HG02588 (cell line): ENCODE results near the gene INHBC.

ENCODE experiments used
- ATAC-seq: cut with Tn5 transposase; IDR thresholded peaks from one replicate; pipeline ENCODE4 v1.9.1; 2021; ENCODE audit warnings: mild to moderate bottlenecking, moderate library complexity; ENCODE audit not compliant: unreplicated experiment

The INHBC gene

DNA sequence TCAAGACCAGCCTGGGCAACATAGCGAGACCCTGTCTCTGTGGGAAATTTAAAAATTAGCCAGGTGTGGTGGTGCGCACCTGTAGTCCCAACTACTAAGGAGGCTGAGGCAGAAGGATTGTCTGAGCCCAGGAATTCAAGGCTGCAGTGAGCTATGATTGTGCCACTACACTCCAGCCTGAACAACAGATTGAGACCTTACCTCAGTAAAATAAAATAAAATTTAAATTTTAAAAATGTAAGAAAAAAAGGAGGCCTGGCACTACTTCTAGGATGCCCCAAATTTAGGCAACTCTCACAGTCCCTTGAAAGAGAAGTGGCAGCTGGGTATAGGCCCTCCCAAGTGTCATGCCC, 19.6 kb downstream of the INHBC start:
- no peak for ATAC-seq

DNA sequence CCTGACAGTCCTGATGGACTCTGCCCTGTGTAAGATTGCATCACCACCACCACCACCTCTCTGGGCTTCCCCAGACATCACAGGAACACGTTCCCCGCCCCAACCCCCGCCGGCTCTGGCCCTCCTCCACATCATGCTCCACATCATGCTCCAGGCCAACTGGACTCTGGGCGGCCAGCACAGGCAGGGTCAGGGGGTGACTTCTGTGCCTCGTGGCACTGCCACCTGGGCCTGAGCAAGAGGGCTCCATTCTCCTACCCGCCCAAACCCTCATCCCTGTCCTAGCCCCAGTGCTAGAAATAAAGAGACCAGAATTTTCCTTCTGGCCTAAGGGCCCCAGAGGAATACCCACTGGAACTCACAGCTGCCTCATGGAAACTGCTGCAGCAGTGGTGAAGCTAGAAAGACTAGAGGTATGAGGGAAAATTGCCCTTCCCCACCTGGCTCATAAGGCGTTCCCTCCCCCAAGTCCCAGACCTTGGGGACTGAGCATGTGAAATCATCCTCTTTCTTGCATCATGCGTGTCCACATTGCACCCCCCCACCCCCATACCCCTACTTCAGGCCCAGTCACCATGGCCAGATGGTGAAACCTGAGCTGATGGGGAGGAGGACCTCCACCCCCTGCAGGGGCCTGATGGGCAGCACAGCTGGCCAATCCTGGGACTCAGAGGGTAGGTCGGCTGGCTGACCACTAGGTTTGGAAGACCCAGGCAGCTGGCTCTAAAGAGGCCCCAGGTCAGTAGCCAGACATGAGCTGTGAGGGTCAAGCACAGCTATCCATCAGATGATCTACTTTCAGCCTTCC, 20.2 kb downstream of the INHBC start, which contains the start of gene INHBE:
INHBE (plus strand) TSS at position 742 of the 808 bp plus-strand sequence. CDS start 230 bp downstream, outside the sequence.
- no peak for ATAC-seq

DNA sequence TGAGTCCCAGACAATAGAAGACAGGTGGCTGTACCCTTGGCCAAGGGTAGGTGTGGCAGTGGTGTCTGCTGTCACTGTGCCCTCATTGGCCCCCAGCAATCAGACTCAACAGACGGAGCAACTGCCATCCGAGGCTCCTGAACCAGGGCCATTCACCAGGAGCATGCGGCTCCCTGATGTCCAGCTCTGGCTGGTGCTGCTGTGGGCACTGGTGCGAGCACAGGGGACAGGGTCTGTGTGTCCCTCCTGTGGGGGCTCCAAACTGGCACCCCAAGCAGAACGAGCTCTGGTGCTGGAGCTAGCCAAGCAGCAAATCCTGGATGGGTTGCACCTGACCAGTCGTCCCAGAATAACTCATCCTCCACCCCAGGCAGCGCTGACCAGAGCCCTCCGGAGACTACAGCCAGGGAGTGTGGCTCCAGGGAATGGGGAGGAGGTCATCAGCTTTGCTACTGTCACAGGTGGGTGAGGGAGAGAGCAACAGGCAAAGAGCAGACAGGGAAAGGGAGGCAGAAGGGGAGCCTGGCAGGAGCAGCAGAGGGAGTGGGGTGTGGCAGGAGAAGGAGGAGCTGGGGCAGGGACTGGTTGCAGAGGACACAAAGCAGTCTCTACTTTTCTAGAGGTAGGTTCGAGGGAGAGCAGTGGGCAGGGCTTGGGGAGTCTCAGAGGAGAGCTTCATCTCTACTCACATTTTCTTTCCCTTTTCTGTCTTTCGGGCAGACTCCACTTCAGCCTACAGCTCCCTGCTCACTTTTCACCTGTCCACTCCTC, 21.0 kb downstream of the INHBC start:
- ATAC-seq, result no peak

DNA sequence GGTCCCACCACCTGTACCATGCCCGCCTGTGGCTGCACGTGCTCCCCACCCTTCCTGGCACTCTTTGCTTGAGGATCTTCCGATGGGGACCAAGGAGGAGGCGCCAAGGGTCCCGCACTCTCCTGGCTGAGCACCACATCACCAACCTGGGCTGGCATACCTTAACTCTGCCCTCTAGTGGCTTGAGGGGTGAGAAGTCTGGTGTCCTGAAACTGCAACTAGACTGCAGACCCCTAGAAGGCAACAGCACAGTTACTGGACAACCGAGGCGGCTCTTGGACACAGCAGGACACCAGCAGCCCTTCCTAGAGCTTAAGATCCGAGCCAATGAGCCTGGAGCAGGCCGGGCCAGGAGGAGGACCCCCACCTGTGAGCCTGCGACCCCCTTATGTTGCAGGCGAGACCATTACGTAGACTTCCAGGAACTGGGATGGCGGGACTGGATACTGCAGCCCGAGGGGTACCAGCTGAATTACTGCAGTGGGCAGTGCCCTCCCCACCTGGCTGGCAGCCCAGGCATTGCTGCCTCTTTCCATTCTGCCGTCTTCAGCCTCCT, 21.6 kb downstream of the INHBC start:
- peak; percentile 33 for ATAC-seq

DNA sequence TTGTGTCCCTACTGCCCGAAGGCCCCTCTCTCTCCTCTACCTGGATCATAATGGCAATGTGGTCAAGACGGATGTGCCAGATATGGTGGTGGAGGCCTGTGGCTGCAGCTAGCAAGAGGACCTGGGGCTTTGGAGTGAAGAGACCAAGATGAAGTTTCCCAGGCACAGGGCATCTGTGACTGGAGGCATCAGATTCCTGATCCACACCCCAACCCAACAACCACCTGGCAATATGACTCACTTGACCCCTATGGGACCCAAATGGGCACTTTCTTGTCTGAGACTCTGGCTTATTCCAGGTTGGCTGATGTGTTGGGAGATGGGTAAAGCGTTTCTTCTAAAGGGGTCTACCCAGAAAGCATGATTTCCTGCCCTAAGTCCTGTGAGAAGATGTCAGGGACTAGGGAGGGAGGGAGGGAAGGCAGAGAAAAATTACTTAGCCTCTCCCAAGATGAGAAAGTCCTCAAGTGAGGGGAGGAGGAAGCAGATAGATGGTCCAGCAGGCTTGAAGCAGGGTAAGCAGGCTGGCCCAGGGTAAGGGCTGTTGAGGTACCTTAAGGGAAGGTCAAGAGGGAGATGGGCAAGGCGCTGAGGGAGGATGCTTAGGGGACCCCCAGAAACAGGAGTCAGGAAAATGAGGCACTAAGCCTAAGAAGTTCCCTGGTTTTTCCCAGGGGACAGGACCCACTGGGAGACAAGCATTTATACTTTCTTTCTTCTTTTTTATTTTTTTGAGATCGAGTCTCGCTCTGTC, 22.3 kb downstream of the INHBC start:
- no peak for ATAC-seq

DNA sequence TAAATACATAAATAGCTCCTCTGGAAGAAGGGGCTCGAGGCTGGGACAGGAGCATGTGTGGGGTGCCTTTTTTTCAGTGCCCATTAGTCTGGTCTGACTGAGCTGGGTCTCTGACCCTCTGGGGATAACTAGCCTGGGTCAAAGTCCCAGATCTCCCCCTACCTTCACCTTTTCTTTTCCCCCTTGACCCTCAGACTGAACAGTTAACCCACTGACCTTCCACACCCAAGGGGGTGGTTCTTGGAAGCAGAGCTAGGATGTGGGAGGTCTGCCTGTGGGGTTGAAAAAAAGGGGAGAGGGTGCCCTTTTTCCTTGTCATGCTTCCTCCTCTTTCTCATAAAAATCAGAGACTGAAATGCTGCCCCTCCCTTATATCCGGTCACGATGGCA, 24.1 kb downstream of the INHBC start:
- no peak for ATAC-seq

DNA sequence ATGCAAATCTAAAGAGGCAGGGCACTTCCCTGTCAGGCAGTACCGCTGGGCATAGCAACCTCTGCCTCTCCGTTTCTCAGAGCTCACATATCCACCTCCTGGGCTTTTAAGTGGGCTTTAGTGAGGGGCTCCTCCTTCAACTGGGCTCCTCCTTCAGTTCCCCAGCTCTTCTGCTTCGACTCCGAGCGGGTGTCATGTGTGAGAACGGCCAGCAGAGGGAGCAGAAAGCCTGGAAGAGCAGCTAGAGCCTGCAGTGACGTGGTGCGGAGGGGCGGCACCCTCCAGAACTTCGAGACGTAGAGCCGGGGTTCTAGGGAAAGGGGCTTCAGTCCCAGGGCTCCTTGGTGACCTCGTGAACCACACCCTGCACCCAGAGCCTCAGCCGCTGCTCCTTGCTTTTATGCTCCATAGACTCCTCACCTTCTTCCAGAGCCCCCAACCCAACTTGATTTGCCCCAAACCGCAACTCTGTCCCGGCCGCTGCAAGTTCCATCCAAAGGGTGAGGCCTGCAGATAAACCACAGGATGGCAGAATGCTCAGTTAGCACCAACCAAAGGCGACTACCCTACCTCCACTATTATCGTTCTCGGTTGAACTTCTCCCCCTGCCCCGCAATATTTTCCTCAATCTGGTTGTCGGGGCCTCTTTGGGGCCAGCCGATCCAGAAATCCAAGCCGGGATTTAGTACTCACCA, 24.6 kb downstream of the INHBC start:
- ATAC-seq, result peak; percentile 48

DNA sequence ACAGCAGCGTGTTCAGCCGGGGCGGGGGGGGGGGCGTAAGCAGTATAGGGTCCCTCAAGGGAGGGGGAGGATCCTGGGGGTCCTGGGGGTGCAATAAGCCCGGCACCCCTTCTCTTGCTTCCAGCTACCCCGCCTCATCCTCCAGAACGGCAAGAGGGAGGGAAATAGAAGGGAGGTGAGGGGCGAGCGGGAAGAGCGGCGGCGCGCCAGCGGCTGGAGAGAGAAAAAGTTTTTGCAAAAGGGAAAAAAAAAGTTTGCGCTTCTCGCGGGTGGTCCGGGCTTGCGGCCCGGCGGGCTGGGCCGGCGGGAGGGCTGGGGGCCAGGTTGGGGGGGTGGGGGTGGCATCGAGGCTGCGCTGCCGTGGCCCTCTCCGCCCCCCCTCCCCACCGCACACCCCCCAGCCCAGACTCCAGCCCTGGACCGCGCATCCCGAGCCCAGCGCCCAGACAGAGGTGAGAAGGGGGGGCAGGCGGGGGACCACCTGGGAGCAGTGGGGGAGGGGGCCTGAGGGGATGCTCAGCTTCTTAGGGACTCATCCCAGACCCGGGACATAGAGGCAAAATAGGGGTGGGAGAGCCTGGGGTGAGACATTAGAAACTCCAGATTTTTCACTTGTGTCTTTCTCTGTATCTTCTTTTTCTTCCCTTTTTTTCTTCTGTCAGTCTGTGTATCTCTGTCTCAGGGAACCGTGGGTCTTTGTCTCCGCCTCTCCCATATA, 25.3 kb downstream of the INHBC start, which contains the start of gene GLI1:
GLI1 (plus strand) TSS at position 36 of the 718 bp plus-strand sequence. CDS start 3,907 bp downstream, outside the sequence.
- no peak for ATAC-seq

DNA sequence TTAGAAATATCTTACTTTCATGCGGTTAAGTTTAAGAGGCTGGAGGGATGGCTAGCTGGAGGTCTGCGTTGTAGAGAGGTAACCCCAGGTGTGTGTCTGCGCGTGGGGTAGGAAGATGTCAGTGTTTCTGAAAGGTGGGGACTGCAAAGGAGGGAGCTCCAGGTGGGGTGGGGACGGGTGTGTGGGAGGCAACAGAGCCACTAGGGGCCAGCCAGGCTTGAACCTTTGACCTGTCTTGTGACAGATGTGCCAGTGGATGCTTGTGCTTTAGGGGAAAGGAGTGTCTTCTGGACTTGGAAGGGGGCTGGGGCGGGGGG, 25.8 kb downstream of the INHBC start:
- no peak for ATAC-seq

DNA sequence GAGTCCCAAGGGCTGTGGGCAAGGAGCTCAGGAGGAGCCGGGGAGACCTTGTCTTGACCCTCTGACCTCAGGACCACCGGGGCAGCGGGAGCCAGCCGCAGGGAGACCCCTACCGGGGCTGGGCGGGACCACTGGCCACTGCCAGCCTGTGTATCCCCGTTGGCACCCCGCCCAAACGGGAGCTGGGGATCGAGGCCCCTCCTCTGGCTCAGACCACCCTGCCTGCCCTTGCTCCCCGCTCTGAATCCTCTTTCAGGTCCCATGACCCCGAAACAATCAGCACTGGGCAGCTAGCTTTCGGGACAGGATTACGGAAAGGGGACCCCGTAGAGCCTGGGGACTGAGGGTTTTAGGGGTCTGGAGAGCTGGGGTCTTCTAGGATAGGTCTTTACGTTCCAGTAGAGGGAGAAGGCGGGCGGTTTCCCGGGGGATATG, 26.3 kb downstream of the INHBC start:
- ATAC-seq, result no peak

DNA sequence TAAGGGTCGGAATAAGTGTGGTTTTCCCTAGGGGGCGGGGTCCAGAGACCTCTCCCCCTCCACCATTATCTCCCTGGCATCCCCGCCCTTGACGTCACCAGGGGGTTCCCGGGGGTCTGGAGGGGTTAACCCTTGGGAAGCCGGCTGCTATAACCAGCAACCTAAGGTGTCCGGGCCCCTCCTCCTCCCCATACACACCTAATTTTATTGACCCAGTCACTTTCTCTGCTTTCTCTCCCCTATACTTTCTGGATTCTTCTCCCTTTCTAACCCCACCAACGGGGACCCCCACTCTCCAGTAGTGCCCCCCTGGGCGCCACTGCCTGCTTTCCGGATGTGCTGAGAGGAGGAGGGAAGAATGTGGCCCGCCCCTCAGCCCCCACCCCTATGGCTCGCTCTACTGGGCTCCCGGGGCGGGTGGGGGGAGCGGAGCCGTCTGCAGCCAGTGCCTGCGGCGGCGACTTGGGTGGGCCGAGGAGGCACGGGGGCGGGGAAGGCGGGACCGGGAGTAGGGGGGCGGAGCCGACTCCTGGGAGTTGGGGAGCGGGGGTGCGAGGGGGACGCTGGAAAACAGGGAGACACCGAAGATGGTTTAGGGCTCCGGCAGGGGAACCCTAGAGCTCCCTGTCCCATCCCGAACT, 26.8 kb downstream of the INHBC start:
- ATAC-seq, result no peak

DNA sequence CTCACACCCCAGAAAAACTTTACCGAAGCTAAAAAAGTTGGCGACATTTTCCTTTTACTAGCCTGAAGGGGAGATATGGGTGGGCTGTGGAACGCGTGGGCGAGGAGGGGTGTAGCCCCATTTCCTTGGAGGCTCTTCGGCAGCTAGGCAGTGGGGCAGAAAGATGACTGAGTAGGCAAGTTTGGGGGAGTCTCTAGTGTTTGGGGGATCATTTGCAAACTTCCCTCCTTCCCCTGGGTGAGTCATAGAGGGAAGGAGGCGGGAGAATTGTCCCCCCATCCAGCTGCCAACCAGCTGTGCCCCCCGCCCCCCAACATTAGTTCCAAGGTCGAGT, 27.3 kb downstream of the INHBC start:
- no peak for ATAC-seq

DNA sequence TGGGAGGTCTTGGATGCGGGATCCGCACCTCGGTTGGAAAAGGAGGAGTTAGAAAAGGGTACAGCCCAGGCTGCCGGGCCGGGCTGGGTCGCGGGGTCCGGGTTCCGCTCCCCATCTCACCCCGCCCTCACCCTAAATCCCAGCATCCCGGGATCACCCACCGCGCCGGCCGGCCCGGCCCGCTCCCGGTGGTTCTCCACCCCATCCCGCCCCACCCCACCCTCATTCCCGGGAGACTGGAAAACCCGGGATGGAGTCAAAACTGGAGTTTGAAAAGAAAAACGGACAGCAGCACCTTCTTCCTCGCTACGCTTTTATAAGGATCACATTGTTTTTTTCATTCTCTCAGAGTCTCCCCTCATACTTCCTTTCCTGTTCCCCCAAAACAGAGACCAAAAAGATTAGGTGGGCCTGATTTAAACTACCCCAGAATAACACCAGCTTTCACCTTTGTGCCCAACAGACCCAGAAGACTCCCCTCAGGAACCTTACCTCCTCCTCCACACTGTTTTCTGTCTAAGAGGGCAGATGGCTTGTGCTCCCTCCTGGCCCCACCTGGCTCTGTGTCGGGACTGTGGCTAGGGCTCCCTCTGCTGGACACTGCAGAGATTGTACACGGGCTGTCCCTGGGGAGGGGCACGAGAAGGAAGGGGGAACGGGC, 27.8 kb downstream of the INHBC start:
- peak; percentile 53 for ATAC-seq

DNA sequence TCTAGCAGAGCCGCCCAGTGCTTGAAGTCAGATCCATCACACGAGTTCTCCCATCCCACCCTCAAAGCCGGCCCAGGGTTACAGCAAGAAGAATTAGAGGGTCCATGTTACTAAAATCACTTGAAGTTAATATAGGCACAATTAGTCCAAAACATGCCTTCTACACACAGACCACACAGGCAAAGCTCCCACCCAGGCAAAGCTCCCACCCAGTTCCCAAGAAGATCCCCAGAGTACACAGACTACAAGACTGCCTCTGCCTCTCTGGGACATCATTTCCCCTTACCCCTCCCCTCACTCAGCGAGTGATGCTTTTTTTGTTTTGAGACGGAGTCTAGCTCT, 28.3 kb downstream of the INHBC start:
- no peak for ATAC-seq

DNA sequence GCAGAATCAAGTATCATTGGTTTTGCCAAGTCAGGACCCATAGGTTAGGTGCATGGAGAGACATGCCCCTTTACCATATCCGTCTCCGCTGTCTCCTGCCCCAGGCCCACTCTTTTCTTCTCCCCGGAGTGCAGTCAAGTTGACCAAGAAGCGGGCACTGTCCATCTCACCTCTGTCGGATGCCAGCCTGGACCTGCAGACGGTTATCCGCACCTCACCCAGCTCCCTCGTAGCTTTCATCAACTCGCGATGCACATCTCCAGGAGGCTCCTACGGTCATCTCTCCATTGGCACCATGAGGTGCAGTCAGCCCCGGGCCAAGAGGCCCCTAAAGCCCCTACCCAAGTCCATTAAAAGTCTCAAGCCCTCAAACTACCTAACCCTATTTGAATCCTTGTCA, 30.0 kb downstream of the INHBC start:
- no peak for ATAC-seq

DNA sequence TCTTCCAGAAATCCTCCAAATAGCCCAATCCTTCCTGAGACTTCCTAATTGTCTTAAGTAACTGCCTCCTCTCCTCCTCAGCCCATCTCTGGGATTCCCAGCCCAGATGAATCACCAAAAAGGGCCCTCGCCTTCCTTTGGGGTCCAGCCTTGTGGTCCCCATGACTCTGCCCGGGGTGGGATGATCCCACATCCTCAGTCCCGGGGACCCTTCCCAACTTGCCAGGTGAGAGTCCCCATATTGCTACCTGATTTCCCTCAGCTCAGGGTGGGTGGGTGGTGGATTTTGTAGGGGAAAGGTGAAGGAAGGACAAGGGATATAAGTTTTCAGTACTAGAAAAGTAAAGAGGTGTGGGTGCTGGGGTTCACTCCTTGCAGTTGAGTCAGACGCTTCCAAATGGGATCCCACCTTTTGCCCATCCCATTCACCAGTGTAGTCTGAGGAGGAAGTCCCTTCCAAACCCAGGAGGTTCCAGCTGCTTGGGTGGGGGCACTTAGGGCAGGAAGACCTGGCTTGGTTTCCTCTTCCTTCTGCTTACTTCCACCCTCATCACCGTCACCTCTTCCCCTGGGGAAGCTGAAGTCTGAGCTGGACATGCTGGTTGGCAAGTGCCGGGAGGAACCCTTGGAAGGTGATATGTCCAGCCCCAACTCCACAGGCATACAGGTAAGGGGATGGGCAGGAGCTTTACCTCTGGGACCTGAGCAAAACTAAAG, 30.6 kb downstream of the INHBC start:
- no peak for ATAC-seq

DNA sequence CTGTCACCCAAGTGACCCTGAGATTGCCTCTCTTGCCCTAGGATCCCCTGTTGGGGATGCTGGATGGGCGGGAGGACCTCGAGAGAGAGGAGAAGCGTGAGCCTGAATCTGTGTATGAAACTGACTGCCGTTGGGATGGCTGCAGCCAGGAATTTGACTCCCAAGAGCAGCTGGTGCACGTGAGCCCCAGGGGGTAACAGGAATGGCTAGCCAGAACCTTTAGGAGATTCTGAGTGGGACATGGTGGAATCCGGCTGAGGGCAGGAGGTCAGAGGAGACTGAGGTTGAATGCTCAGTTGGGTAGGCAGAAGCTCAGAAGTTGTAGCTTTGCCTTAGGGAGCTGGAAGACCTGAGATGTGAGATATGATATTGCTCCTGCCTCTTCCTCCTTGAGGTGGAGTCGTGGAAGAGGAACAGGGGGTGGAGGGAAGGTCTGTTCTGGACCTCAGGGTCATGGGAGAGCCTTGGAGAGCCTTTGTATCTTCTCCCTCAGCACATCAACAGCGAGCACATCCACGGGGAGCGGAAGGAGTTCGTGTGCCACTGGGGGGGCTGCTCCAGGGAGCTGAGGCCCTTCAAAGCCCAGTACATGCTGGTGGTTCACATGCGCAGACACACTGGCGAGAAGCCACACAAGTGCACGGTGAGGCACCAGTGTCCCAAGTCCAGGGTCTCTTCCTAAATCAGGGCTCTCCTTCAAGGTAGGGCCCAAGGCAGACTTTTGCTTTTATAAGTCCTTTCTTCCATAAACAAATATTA, 31.3 kb downstream of the INHBC start:
- no peak for ATAC-seq
